GM23338 (cell line): ENCODE results near the gene DOCK3. TPM values are rescaled to one million over a fixed set of nuclear protein-coding genes. Genes with fewer than 3 reads are reported as not detected.

ENCODE experiments used
- ATAC-seq: fragments of 200-7000 bp; cut with Tn5 transposase; 3 replicates; pipeline ENCODE4 v1.9.1; 2020
- DNase-seq: peaks from one replicate; pipeline ENCODE4 v3.0.0-alpha.2; 2015; ENCODE audit warnings: low spot score
- H2AFZ ChIP-seq: fragments of 200-600 bp; sonication (generic); 2 replicates; pipeline ENCODE4 v1.8.0; 2016; ENCODE audit warnings: antibody characterized with exemption, mild to moderate bottlenecking, moderate library complexity
- H3F3A ChIP-seq: fragments of 200-600 bp; sonication (generic); replicated peaks from 2 replicates; pipeline ENCODE4 v1.8.0; 2017; ENCODE audit warnings: antibody characterized with exemption, mixed run types, low read depth
- H3K27ac ChIP-seq: fragments of 200-600 bp; sonication (generic); 2 replicates; pipeline ENCODE4 v1.6.1; 2016; ENCODE audit warnings: low read depth
- H3K27me3 ChIP-seq: fragments of 200-600 bp; sonication (generic); 2 replicates; pipeline ENCODE4 v1.8.0; 2016; ENCODE audit warnings: mild to moderate bottlenecking, mixed run types, moderate library complexity; ENCODE audit not compliant: insufficient read depth
- H3K36me3 ChIP-seq: fragments of 200-600 bp; sonication (generic); 2 replicates; pipeline ENCODE4 v1.8.0; 2016; ENCODE audit warnings: mild to moderate bottlenecking; ENCODE audit not compliant: insufficient read depth
- H3K4me1 ChIP-seq: fragments of 200-600 bp; sonication (generic); 2 replicates; pipeline ENCODE4 v1.8.0; 2016; ENCODE audit warnings: mild to moderate bottlenecking, moderate library complexity; ENCODE audit not compliant: insufficient read depth
- H3K4me2 ChIP-seq: fragments of 200-600 bp; sonication (generic); 2 replicates; pipeline ENCODE4 v1.7.1; 2017; ENCODE audit warnings: mixed run types
- H3K4me3 ChIP-seq: fragments of 200-600 bp; sonication (generic); 2 replicates; pipeline ENCODE4 v1.6.1; 2016; ENCODE audit warnings: mixed run types
- H3K79me2 ChIP-seq: fragments of 200-600 bp; sonication (generic); replicated peaks from 2 replicates; pipeline ENCODE4 v1.8.0; 2017; ENCODE audit warnings: mild to moderate bottlenecking; ENCODE audit not compliant: insufficient read depth
- H3K9me2 ChIP-seq: fragments of 200-600 bp; sonication (generic); 2 replicates; pipeline ENCODE4 v1.8.0; 2017; ENCODE audit not compliant: insufficient read depth
- H4K20me1 ChIP-seq: fragments of 200-600 bp; sonication (generic); replicated peaks from 2 replicates; pipeline ENCODE4 v1.8.0; 2017; ENCODE audit warnings: mild to moderate bottlenecking; ENCODE audit not compliant: insufficient read depth
- H3K27ac Mint-ChIP-seq: 2 replicates; pipeline ENCODE4 v1.8.0; 2020; ENCODE audit warnings: inconsistent platforms, mild to moderate bottlenecking, moderate library complexity, mixed read lengths
- H3K27me3 Mint-ChIP-seq: 3 replicates; pipeline ENCODE4 v1.8.0; 2022; ENCODE audit warnings: low read depth, mild to moderate bottlenecking, moderate library complexity, mixed read lengths, inconsistent platforms; ENCODE audit not compliant: insufficient read depth, poor library complexity
- H3K36me3 Mint-ChIP-seq: 3 replicates; pipeline ENCODE4 v1.8.0; 2021; ENCODE audit warnings: low read depth, mild to moderate bottlenecking, inconsistent platforms, moderate library complexity, mixed read lengths
- H3K4me1 Mint-ChIP-seq: 3 replicates; pipeline ENCODE4 v1.8.0; 2020; ENCODE audit warnings: mild to moderate bottlenecking, inconsistent platforms, mixed read lengths
- H3K4me3 Mint-ChIP-seq: 3 replicates; pipeline ENCODE4 v1.8.0; 2021; ENCODE audit warnings: moderate library complexity, mild to moderate bottlenecking, inconsistent platforms, mixed read lengths
- H3K9me3 Mint-ChIP-seq: 3 replicates; pipeline ENCODE4 v1.8.0; 2020; ENCODE audit warnings: moderate library complexity, mild to moderate bottlenecking, inconsistent platforms, mixed read lengths
- CREB1 ChIP-seq: fragments of 250-450 bp; sonication (Bioruptor Pico); IDR thresholded peaks from 2 replicates; pipeline ENCODE4 v1.5.0; 2020; ENCODE audit warnings: low read depth, mild to moderate bottlenecking, moderate library complexity
- EZH2 ChIP-seq: fragments of 200-600 bp; sonication (generic); IDR thresholded peaks from one replicate; pipeline ENCODE4 v1.8.0; 2017; ENCODE audit warnings: antibody characterized with exemption, mild to moderate bottlenecking, low read depth; ENCODE audit not compliant: unreplicated experiment
- EZH2phosphoT487 ChIP-seq: fragments of 200-600 bp; sonication (generic); IDR thresholded peaks from one replicate; pipeline ENCODE4 v1.8.1; 2018; ENCODE audit warnings: antibody characterized with exemption; ENCODE audit not compliant: unreplicated experiment
- NANOG ChIP-seq: IDR thresholded peaks from 2 replicates; pipeline ENCODE4 v1.6.1; 2016; ENCODE audit warnings: antibody characterized with exemption, borderline replicate concordance
- POLR2AphosphoS5 ChIP-seq: IDR thresholded peaks from 2 replicates; pipeline ENCODE4 v1.6.1; 2016; ENCODE audit warnings: antibody characterized with exemption, low read depth
- STAT1 ChIP-seq: IDR thresholded peaks from one replicate; pipeline ENCODE4 v1.6.1; 2016; ENCODE audit warnings: antibody characterized with exemption; ENCODE audit not compliant: unreplicated experiment
- ZNF114 ChIP-seq: fragments of 250-450 bp; sonication (Bioruptor Pico); IDR thresholded peaks from 2 replicates; pipeline ENCODE4 v1.5.0; 2020; ENCODE audit warnings: mild to moderate bottlenecking, moderate library complexity
- polyA plus RNA-seq: library from polyadenylated mRNA; unstranded; fragments of >200 nt; fragmentation: Nextera tagmentation; extraction: Ambion mirVana; gene quantifications from 2 replicates; pipeline ENCODE4 v1.2.1, GENCODE V29; 2016
- total RNA-seq: library from RNA; depleted of rRNA; stranded (reverse); fragments of >200 nt; shearing (Covaris generic); gene quantifications from 2 replicates; pipeline ENCODE4 v1.2.3, GENCODE V29; 2014
- TF ChIP-seq, protein P1 (sequence below): IDR thresholded peaks from one replicate; pipeline ENCODE4 v1.6.1; 2018; ENCODE audit warnings: antibody characterized with exemption; ENCODE audit not compliant: unreplicated experiment
- TF ChIP-seq, protein P2 (sequence below): IDR thresholded peaks from 2 replicates; pipeline ENCODE4 v1.6.1; 2016; ENCODE audit warnings: antibody characterized with exemption
- TF ChIP-seq, protein P3 (sequence below), 2 experiments: fragments of 200-600 bp in 1 of 2; sonication (generic) in 1 of 2; conservative IDR thresholded peaks; 2 replicates each; pipeline versions ENCODE4 v1.5.1 to v1.6.1; 2016 to 2017; ENCODE audit warnings: antibody characterized with exemption in 2 of 2, low read depth in 2 of 2, mild to moderate bottlenecking in 2 of 2, moderate library complexity in 1 of 2

The DOCK3 gene
- total and polyA plus RNA-seq, 2 experiments from 2014 or later = 2.4 to 5.6 TPM

DNA sequence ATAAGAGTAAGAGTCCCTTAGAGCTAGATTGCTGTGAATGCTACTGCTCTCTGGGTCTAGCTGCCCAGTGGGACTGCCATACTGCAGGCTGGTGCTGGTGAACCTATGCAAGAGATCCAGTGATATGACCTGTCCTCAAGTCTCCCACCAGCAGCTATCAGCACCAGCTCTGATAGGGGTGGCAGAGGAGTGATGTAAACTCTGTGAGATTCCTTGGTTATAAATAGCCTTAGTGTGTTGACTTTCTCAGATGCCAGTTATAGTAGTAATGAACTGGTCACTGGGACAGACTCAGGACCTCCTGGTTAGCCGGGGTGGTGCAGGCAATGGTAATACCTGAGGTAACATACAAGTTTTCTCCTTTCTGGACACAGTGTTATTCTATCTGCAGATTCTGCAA is 515.5 kb downstream of the DOCK3 start (continued):
- TF ChIP-seq, protein P1, sequence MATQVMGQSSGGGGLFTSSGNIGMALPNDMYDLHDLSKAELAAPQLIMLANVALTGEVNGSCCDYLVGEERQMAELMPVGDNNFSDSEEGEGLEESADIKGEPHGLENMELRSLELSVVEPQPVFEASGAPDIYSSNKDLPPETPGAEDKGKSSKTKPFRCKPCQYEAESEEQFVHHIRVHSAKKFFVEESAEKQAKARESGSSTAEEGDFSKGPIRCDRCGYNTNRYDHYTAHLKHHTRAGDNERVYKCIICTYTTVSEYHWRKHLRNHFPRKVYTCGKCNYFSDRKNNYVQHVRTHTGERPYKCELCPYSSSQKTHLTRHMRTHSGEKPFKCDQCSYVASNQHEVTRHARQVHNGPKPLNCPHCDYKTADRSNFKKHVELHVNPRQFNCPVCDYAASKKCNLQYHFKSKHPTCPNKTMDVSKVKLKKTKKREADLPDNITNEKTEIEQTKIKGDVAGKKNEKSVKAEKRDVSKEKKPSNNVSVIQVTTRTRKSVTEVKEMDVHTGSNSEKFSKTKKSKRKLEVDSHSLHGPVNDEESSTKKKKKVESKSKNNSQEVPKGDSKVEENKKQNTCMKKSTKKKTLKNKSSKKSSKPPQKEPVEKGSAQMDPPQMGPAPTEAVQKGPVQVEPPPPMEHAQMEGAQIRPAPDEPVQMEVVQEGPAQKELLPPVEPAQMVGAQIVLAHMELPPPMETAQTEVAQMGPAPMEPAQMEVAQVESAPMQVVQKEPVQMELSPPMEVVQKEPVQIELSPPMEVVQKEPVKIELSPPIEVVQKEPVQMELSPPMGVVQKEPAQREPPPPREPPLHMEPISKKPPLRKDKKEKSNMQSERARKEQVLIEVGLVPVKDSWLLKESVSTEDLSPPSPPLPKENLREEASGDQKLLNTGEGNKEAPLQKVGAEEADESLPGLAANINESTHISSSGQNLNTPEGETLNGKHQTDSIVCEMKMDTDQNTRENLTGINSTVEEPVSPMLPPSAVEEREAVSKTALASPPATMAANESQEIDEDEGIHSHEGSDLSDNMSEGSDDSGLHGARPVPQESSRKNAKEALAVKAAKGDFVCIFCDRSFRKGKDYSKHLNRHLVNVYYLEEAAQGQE = no peak
- TF ChIP-seq, protein P2, sequence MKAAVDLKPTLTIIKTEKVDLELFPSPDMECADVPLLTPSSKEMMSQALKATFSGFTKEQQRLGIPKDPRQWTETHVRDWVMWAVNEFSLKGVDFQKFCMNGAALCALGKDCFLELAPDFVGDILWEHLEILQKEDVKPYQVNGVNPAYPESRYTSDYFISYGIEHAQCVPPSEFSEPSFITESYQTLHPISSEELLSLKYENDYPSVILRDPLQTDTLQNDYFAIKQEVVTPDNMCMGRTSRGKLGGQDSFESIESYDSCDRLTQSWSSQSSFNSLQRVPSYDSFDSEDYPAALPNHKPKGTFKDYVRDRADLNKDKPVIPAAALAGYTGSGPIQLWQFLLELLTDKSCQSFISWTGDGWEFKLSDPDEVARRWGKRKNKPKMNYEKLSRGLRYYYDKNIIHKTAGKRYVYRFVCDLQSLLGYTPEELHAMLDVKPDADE = no peak

GRCh38 chr3:51190827-51191226 is 516.1 kb downstream of the DOCK3 start:
- no peak for TF ChIP-seq POLR2AphosphoS5
- Mint-ChIP-seq H3K36me3 (peaks cover 12% of the 10 kb centered on the region), H3K4me1 (no peaks in the 10 kb centered on the region), H3K27ac (no peak overlapping the region), H3K27me3 (no peaks in the 10 kb centered on the region), H3K9me3 (peaks cover 21% of the 10 kb centered on the region), H3K4me3 (no peak overlapping the region)
- H2AFZ ChIP-seq = no peak overlapping the region
- H3K27me3 ChIP-seq = no peaks in the 10 kb centered on the region
- H3K4me1 ChIP-seq = no peaks in the 10 kb centered on the region
- no peak overlapping the region for H3K4me3 ChIP-seq
- H4K20me1 ChIP-seq = no peaks in the 10 kb centered on the region
- no peaks in the 10 kb centered on the region for H3F3A ChIP-seq
- no peaks in the 10 kb centered on the region for H3K9me2 ChIP-seq
- no peak overlapping the region for H3K27ac ChIP-seq
- H3K36me3 ChIP-seq = no peaks in the 10 kb centered on the region
- no peaks in the 10 kb centered on the region for H3K79me2 ChIP-seq
- H3K4me2 ChIP-seq = no peak overlapping the region
- no peak for DNase-seq
- no peak for ATAC-seq

DNA sequence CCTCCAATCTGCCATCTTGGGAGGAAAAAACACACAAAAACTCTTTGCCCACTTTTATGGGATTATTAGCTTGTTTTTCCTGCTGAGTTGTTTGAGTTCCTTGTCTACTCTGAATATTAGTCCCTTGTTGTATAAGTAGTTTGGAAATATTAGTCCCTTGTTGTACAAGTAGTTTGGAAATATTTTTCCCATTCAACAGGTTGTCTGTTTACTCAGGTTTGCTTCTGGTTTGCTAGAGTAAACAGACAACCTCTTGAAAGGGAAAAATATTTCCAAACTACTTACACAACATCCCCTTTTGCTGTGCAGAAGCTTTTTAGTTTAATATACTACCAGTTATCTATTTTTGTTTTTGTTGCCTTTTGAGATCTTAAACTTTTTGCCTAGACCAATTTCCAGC is 517.0 kb downstream of the DOCK3 start:
- H3K27me3 Mint-ChIP-seq = no peaks in the 10 kb centered on the region
- Histone ChIP-seq H3K9me2 (no peaks in the 10 kb centered on the region), H4K20me1 (no peaks in the 10 kb centered on the region), H3K4me3 (no peak overlapping the region), H3K27me3 (no peaks in the 10 kb centered on the region), H3K27ac (no peak overlapping the region), H3K4me2 (no peak overlapping the region), H3K4me1 (no peaks in the 10 kb centered on the region), H3K36me3 (no peaks in the 10 kb centered on the region), H3K79me2 (no peaks in the 10 kb centered on the region), H3F3A (no peaks in the 10 kb centered on the region), H2AFZ (no peak overlapping the region)
- no peak overlapping the region for H3K27ac Mint-ChIP-seq
- peaks cover 13% of the 10 kb centered on the region for H3K9me3 Mint-ChIP-seq
- H3K36me3 Mint-ChIP-seq = peaks cover 5% of the 10 kb centered on the region
- ATAC-seq (no peak), DNase-seq (no peak)
- no peaks in the 10 kb centered on the region for H3K4me1 Mint-ChIP-seq
- H3K4me3 Mint-ChIP-seq = no peak overlapping the region
- TF ChIP-seq CREB1 (no peak), NANOG (no peak), ZNF114 (CRISPR knock-in tag) (no peak), EZH2phosphoT487 (no peak), EZH2 (no peak), POLR2AphosphoS5 (no peak), STAT1 (no peak)
- TF ChIP-seq, protein P2 = no peak
- TF ChIP-seq, protein P3, sequence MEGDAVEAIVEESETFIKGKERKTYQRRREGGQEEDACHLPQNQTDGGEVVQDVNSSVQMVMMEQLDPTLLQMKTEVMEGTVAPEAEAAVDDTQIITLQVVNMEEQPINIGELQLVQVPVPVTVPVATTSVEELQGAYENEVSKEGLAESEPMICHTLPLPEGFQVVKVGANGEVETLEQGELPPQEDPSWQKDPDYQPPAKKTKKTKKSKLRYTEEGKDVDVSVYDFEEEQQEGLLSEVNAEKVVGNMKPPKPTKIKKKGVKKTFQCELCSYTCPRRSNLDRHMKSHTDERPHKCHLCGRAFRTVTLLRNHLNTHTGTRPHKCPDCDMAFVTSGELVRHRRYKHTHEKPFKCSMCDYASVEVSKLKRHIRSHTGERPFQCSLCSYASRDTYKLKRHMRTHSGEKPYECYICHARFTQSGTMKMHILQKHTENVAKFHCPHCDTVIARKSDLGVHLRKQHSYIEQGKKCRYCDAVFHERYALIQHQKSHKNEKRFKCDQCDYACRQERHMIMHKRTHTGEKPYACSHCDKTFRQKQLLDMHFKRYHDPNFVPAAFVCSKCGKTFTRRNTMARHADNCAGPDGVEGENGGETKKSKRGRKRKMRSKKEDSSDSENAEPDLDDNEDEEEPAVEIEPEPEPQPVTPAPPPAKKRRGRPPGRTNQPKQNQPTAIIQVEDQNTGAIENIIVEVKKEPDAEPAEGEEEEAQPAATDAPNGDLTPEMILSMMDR (conservative IDR thresholded peaks at IDR 0.05; ENCODE audit: low read depth in 2 of 2) = no peak
- TF ChIP-seq, protein P1 = no peak
